Right lung (tissue), 5 donors: Measurements from ENCODE around the gene ST6GAL1. TPM values are rescaled to one million over a fixed set of nuclear protein-coding genes. Genes with fewer than 3 reads are reported as not detected.

Experiments used
- DNase-seq, 2 donors: peaks; one replicate each; pipeline ENCODE4 v3.0.0-alpha.2; 2013
- polyA plus RNA-seq, 5 donors: library from polyadenylated mRNA; unstranded; fragments of 120-200 nt; gene quantifications; one replicate each; pipeline versions ENCODE4 v1.2.1 to v1.2.3, GENCODE V29; 2013; ENCODE audit warnings: inconsistent platforms in 1 of 5, low replicate concordance in 1 of 5; ENCODE audit not compliant: insufficient read length in 5 of 5, insufficient read depth in 1 of 5

The ST6GAL1 gene
- polyA plus RNA-seq, 5 donors: 37.7 to 68.7 (median 60.9) TPM

GRCh38 chr3:187074846-187075245 is 144.5 kb downstream of the ST6GAL1 start:
- DNase-seq: no peak

DNA sequence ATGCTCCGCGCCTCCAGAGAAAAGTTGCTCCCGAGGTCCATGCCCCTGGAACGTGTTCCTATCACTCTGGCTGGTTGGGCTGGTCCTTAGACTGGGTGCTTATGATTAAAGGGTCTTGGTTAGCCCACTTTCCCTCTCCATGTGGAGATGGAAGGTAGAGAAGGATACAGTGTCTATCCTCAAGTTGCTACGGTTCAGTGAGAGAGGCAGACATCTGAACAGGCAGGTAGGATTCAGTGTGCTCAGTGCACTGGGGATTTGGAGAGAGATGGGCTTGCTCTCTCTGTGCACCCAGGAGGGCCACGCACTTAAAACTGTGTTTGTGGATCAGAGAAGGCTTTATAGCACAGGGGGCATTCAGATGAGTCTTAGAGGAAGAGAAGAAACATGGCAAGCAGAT is 146.0 kb downstream of the ST6GAL1 start:
- no peak for DNase-seq

- DNase-seq: no peak
Measured at GRCh38 chr3:187077085-187077484, 146.8 kb downstream of the ST6GAL1 start.

DNA sequence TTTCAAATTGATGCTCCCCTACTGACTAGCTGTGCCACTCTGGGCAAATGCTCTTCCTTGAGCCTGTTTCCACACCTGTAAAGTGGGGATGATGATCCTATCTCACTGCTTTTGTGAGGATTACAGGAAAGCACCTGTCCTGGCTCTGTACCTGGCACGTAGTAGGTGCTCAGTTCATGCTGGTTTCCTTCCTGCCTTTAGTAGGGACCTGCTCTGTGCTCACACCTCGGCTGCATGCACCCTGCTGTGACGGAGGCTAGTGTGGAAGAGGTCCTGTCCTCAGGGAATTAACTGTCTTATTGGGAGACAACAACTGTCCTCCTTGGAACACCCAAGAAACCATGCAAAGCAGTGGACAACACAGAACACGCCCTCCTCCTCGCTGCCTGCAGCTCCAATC is 147.2 kb downstream of the ST6GAL1 start:
- no peak for DNase-seq

DNA sequence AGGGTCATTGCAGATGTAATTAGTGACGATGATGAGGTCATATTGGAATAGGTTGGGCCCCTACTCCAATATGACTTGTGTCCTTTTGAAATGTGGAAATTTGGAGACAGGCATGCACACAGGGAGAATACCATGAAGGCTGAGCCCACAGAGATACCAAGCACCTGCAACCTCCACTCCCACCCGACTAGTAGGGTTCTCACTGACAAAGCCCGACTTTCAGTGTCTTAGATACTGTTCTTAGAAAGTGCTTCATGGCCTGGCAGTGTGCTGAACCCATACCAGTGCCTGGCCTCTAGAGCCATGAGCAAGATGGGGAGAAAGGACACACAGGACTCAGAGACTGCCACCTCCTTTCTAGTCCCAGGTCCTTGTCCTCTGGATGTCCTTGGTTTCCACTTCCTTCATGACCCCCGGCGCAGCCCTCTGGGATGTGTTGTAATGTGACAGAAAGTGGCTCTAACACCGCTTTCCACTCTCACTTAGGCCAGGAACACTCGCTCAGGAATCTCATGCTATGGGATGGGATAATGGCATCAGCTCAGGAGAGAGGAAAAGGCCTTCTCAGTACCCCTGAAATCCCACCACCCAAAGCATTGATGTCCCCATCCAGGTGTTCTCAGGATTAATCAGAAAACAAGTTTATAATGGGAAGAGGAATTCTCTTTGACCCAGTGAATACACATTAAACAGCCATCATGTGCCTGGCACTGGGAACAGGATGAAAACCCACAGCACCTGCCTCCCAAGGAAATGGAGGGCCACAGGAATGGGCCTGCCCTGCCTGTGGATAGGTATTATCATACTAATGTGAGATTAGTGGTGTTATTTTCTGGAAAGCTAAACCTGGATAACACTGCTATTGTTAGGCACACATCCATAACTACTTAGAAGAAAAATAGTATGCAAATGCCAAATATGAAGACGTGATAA is 149.0 kb downstream of the ST6GAL1 start:
- DNase-seq: no peak

DNA sequence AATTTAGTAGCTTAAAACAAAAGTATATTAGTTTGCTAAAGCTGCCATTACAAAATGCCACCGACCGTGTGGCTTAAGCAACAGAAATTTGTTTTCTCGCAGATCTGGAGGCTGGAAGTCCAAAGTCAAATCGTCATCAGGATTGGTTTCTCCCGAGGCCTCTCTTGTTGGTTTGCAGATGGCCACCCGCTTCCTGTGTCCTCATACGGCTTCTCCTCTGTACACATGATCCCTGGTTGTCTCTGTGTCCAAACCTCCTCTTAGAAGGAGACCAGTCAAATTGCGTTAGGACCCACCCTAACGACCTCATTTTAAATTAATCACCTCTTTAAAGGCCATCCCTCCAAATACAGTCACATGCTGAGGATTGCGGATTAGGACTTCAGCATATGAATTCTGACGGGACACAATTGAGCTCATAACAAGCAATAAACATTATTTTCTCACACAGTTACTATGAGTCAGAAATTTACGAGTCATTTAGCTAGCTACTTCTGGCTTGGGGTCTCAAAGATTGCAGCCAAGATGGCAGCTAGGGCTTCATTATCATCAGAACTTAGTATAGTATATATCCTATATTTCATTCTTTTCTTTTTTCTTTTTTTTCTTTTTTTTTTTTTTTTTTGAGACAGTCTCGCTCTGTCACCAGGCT is 150.6 kb downstream of the ST6GAL1 start:
- no peak for DNase-seq

- no peak for DNase-seq
Measured at GRCh38 chr3:187082758-187083375, 152.5 kb downstream of the ST6GAL1 start.

DNA sequence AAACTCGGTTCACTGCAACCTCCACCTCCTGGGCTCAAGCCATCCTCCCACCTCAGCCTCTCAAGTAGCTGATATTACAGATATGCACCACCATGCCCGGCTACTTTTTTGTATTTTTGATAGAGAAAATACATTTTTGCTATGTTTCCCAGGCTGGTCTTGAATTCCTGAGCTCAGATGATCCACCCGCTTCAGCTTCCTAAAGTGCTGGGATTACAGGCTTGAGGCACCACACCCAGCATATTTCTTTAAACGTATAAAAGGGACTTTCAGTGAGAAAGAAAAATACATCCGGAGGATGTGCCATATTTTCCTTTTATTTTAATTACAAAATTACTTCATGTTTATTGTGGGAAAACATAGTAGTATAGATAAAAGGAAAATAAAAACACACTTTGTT is 153.8 kb downstream of the ST6GAL1 start:
- DNase-seq: no peak

DNA sequence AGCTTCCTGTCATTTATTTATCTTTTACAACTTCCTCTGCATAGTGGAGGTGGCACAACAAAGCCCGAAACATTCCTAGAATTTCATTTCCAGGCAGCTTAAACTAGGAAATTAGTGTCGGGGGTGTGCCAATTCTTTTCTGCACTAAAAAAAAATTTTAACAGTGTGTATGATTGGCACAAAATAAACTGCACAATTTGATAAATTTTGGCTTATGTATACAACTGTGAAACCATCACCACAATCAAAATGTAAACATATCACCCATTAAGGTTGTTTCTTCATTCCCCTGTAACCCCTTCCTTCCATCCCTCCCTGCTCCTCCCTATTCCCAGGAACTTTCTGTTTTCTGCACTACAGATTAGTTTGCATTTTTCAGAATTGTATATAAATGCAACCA is 154.3 kb downstream of the ST6GAL1 start:
- no peak for DNase-seq

DNA sequence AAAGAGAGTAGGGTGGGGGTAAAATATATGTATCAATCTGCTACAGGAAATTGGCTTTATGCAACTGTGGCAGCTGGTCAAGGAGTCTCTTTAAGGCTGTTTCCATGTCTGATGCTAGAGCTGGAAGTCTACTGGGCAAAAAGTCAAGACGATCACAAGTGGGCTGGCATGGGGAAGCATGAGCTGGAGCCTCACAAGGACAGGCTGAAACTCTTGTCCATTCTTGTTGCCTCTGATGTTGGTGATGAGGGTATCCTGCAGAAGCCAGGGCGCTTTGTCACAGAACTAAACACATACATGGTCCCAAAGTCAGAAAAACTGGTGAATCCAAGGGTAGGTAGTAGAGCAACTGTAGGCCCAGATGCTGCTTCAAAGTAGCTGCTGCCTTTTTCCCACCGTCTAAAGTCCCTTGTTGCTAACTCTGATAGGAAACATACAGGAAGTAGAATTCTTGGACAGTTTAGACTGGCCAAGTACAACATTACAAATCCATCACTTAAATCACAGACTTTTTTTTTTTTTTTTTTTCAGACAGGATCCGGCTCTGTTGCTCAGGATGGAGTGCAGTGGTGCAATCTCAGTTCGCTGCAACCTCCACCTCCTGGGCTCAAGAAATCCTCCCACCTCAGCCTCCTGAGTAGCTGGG is 154.8 kb downstream of the ST6GAL1 start:
- no peak for DNase-seq

- DNase-seq: no peak
Measured at GRCh38 chr3:187085933-187086332, 155.6 kb downstream of the ST6GAL1 start.

- no peak for DNase-seq
Measured at GRCh38 chr3:187086831-187087230, 156.5 kb downstream of the ST6GAL1 start.

- DNase-seq: no peak
Measured at GRCh38 chr3:187088701-187089100, 158.4 kb downstream of the ST6GAL1 start.

DNA sequence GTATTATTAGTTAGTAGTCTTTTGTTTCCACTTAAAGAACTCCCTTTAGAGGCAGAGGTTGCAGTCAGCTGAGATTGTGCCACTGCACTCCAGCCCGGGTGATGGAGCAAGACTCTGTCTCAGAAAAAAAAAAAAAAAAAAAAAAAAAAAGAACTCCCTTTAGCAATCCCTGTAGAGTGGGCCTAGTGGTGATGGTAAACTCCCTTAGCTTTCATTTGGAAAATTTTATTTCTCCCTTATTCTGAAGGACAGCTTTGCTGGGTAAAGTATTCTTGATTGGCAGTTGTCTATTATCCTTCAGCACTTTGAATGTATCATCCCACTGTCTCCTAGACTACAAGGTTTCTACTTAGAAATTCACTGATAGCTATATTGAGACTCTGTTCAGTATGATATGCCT is 163.0 kb downstream of the ST6GAL1 start:
- DNase-seq: no peak

DNA sequence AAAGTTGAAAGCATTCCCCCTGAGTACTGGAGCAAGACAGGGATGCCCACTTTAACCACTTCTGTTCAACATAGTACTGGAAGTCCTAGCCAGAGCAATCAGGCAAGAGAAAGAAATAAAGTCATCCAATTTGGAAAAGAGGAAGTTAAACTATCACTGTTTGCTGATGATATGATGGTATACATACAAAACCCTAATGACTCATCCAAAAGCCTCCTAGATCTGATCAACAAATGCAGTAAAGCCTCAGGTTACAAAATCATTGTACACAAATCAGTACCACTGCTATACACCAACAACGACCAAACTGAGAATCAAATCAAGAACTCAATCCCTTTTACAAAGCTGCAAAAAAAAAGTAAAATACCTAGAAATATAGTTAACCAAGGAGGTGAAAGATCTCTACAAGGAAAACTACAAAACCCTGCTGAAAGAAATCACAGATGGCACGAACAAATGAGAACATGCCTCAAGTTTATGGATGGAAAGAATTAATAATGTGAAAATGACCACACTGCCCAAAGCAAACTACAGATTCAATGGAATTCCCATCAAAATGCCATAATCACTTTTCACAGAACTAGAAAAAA is 168.7 kb downstream of the ST6GAL1 start:
- DNase-seq: no peak

DNA sequence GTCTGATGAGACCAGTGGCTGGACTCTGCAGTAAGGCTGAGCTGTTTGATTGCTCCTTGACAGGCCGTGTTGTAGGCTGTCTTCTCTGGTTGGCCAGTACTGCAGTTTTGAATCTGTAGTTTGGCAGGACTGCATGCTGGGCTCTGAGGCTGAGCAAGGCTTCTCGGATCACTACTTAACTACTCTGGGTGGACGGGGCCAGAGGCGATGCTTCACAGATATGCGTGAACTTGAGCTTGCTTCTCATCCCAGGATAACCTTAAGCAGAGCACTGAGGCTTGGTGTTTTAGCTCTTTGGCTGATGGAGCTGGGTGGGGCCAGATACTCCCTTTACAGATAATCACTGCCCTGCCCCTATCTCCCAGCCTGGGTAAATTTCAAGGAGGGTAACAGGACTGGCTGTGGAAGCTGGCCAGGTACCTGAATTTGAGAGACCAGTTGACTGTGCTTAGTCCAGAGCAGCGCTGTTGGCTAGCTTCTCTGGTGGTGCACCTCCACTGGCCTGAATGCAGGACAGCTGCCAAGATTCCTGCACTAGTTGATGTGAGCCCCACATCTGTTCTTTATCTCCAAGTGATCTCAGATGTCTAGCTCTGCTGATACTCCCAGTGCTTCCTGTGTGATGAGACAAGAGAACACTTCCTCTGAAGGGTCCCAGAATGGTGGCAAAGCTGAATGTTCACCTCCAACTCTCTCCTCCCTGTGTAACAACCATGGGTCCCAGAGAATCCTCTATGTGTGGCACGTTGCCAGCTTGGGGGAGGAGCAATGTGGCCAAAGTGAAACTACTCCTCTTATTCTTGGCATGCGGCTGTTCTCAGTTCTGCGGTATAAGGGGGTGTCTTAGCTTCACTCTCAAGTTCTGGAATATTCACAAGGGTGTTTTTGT is 171.1 kb downstream of the ST6GAL1 start:
- DNase-seq: peak; percentile 53 to 63

GRCh38 chr3:187102073-187102634 is 171.8 kb downstream of the ST6GAL1 start:
- no peak for DNase-seq

GRCh38 chr3:187103251-187103650 is 172.9 kb downstream of the ST6GAL1 start:
- no peak for DNase-seq

DNA sequence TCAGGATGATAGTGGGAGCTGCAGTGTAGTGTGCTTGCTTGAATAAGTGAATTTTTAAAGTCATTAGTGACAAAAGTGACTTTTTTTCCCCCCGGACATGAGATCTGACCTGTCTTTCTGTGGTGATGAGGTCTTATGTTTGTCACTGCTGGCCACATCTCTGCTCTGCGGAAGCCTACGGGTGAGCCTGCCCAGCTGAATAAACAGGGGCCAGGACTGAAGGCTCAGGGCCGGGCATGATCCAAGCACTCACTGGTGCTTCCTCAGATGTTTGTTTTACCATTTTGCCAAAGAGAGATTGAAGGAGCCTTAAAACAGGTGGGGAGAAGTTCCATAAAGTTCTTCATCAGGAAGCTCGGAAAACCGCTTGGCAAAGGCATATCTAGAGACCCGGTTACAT is 174.0 kb downstream of the ST6GAL1 start:
- no peak for DNase-seq

GRCh38 chr3:187104933-187105332 is 174.6 kb downstream of the ST6GAL1 start:
- DNase-seq: no peak
